Effector memory CD4-positive, alpha-beta T cell (primary cell): ENCODE measurements around the gene CFAP74.
A peak's percentile ranks its signal among the peaks of the same experiment; 100 is the strongest.

Experiments
- DNase-seq, 3 donors: peaks; one replicate each; pipeline ENCODE4 v3.0.0-alpha.2; 2020
- H3K27ac ChIP-seq: 2 replicates; pipeline ENCODE4 v1.7.0; 2013; ENCODE audit warnings: mild to moderate bottlenecking, low read length, moderate library complexity; ENCODE audit not compliant: insufficient read depth, poor library complexity, severe bottlenecking
- H3K27me3 ChIP-seq: replicated peaks from 2 replicates; pipeline ENCODE4 v1.7.0; 2013; ENCODE audit warnings: mild to moderate bottlenecking, low read length; ENCODE audit not compliant: insufficient read depth, control insufficient read depth, poor library complexity, severe bottlenecking
- H3K36me3 ChIP-seq: 2 replicates; pipeline ENCODE4 v1.7.0; 2013; ENCODE audit warnings: mild to moderate bottlenecking, low read length, moderate library complexity; ENCODE audit not compliant: control insufficient read depth, insufficient read depth
- H3K4me1 ChIP-seq: 2 replicates; pipeline ENCODE4 v1.7.0; 2013; ENCODE audit warnings: low read length, mild to moderate bottlenecking; ENCODE audit not compliant: control insufficient read depth, insufficient read depth, poor library complexity, severe bottlenecking
- H3K4me3 ChIP-seq: 2 replicates; pipeline ENCODE4 v1.7.0; 2013; ENCODE audit warnings: low read length, low read depth, mild to moderate bottlenecking; ENCODE audit not compliant: insufficient read depth, poor library complexity, severe bottlenecking
- H3K9me3 ChIP-seq: 2 replicates; pipeline ENCODE4 v1.7.0; 2013; ENCODE audit warnings: mild to moderate bottlenecking, low read length, moderate library complexity; ENCODE audit not compliant: control insufficient read depth

The CFAP74 gene

DNA sequence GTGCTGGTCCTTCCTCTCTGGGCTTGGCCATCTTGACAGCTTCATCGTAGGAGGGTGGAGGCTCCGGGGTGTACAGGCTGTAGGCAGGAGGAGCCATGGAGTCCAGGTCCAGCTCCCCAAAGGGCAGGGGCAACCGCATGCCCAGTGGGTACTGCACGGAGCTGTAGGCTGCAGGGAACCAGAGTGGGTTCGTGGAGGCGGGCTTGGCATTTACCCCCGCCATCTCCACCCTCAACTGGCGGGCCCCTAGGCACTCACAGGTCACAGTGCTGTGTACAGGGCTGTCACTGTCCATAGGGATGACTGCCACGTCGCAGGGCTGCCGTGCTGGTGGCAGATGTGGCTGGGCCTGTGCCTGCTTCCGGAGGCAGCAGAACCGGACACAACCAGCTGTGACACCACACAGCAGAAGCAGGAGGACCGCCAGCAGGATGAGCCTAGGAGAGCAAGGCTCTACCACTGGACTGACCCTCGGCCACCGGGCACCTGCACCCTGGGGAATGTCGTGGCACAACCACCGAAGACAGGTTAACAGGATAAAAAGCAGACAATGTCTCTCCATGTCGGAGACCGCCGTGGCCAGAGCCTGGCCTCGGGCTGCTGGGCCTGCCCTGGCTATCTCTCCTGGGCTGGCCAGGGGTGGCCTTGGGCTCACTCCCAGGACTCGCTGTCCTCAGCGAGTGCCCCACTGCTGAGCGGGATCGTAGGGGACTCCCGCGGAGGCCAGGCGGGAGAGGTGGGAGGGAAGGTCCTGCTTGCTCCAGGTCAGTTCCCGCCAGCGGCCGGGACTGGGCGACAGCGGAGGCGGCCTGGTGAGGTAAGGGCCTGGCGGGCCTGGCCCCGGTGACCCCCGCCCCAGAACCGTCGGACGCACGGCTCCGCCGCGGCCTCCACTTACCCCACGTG is 85.3 kb downstream of the CFAP74 start:
- no peaks in the 10 kb centered on the region for H3K9me3 ChIP-seq
- peaks cover 17% of the 10 kb centered on the region for H3K4me1 ChIP-seq
- H3K27ac ChIP-seq, result no peak overlapping the region
- H3K36me3 ChIP-seq, result no peaks in the 10 kb centered on the region
- DNase-seq, result no peak
- H3K27me3 ChIP-seq, result no peaks in the 10 kb centered on the region
- peak overlapping the region; percentile 61 for H3K4me3 ChIP-seq

DNA sequence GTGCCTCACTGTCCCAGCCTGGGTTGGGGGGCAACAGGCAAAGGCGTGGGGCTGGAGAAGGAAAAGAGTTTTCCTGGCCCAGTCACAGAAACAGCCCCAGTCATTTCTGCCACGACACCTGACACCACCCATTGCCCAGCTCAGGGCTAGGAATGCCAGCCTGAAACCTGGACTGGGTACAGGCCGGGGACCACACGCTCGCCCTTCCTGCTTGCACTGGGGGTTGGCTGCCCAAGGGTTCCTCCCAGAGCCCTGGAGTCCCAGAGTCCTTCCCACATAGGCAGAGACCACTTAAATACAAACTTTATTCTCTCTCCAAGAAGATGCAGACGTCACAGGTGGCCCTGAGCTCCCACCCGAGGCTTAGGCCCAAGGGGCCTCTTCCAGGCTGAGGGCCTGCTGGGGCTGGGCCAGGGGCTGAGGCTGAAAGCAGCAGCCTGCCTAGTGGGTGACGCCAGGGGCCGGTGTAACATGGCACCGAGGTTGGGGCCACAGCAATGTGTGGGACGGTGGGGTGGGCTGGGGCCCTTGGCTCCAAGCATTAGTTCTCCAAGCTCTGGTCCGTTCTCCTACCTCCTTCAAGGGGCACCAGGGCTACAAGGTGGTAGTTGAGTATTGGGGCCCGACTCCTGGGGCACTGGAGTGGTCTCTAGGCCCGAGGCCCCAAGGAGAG is 86.1 kb downstream of the CFAP74 start:
- no peak for DNase-seq
- H3K36me3 ChIP-seq, result no peaks in the 10 kb centered on the region
- peaks cover 17% of the 10 kb centered on the region for H3K4me1 ChIP-seq
- no peaks in the 10 kb centered on the region for H3K27me3 ChIP-seq
- no peak overlapping the region for H3K27ac ChIP-seq
- no peak overlapping the region for H3K4me3 ChIP-seq
- no peaks in the 10 kb centered on the region for H3K9me3 ChIP-seq

DNA sequence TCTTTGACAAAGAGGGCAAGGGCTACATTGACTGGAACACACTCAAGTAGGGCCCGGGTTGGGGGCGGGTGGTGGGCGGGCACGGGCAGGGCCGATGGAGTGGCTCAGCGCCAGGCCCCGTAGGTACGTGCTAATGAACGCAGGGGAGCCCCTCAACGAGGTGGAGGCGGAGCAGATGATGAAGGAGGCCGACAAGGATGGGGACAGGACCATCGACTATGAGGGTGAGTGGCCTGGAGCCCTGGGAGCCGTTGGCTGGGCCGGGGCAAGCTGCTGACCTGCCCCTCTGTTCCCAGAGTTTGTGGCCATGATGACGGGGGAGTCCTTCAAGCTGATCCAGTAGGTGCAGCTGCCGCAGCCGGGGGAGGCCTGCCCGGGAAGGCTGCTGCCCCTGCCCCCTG is 86.7 kb downstream of the CFAP74 start:
- no peak for DNase-seq
- H3K9me3 ChIP-seq, result no peaks in the 10 kb centered on the region
- H3K27ac ChIP-seq, result no peak overlapping the region
- no peaks in the 10 kb centered on the region for H3K27me3 ChIP-seq
- H3K4me1 ChIP-seq, result peaks cover 17% of the 10 kb centered on the region
- H3K4me3 ChIP-seq, result no peak overlapping the region
- no peaks in the 10 kb centered on the region for H3K36me3 ChIP-seq

DNA sequence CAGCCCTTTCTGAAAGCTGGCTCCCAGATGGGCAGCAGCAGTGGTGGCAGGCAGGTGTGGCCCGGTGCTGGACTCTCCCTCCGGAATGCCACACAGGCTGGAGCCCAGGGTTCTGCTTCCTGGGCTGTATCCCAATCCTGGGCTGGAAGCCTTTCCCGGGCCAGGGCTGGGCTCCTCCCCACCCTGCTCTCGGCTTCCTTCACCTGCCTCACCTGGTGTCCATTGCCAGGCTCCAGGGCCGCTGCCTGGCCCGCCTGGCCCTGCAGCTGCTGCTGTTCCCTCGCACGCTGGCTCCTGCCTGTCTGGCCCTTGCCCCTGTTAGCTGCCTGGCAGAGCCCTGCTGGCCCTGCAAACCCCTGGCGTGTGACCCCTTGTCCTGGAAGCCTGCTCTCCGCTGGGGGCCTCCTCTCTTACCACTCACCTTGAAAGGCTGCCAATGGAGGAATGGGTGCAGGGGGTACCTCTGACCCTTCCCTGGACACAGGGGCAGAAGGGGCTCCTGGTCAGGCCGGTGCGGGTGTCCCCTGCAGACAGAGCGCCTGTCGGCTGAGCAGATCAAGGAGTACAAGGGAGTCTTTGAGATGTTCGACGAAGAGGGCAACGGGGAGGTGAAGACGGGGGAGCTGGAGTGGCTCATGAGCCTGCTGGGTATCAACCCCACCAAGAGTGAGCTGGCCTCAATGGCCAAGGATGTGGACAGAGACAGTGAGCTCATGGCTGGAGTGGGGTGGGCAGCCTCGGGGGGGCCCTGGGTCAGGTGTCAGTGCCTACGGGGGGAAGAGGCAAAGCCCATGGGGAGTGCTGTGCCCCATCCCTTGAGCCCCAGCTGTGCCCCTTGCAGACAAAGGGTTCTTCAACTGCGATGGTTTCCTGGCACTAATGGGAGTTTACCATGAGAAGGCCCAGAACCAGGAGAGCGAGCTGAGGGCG is 87.4 kb downstream of the CFAP74 start:
- Histone ChIP-seq H3K27ac (no peak overlapping the region), H3K27me3 (no peaks in the 10 kb centered on the region), H3K36me3 (no peaks in the 10 kb centered on the region), H3K9me3 (no peaks in the 10 kb centered on the region), H3K4me1 (peaks cover 17% of the 10 kb centered on the region), H3K4me3 (no peak overlapping the region)
- DNase-seq, result no peak

DNA sequence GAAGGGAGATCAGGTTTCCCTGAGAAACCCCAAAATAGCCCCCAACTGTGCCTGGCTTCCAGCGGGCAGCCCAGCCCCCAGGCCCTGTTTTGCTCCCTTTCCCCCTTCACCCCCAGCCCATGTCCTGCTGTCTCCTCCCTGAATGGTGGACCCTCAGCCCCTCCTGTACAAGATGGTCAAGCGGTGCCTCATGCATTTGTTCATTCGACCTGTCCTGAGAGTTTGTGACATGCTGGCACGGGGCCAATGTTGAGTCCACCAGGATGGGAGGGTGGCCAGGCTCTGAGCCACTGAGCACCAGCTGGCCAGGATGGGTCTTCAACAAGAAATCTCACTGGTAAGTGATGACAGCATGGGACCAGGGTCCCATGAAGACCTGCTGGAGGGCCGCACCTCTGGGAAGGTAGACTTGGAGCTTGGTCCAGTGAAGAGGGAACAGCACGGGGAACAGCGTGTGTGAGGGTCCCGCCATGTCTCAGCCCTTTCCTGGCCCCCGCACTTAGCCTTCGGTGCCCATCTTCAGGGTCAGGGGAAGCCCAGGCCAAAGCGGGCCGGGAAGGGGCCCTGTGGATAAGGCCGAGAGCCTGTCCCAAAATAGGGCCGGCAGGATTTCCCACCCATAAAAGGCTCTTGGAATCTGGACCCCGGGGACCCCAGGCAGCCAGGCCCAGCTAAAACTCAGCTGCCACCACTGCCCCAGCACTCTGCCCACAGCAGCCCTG is 88.5 kb downstream of the CFAP74 start, which contains the start of gene CALML6:
CALML6 (plus strand) TSS at position 290 of the 722 bp plus-strand sequence; CDS start at position 311, 21 bp downstream.
- no peak within 1 kb of the TSS for H3K4me3 ChIP-seq

DNA sequence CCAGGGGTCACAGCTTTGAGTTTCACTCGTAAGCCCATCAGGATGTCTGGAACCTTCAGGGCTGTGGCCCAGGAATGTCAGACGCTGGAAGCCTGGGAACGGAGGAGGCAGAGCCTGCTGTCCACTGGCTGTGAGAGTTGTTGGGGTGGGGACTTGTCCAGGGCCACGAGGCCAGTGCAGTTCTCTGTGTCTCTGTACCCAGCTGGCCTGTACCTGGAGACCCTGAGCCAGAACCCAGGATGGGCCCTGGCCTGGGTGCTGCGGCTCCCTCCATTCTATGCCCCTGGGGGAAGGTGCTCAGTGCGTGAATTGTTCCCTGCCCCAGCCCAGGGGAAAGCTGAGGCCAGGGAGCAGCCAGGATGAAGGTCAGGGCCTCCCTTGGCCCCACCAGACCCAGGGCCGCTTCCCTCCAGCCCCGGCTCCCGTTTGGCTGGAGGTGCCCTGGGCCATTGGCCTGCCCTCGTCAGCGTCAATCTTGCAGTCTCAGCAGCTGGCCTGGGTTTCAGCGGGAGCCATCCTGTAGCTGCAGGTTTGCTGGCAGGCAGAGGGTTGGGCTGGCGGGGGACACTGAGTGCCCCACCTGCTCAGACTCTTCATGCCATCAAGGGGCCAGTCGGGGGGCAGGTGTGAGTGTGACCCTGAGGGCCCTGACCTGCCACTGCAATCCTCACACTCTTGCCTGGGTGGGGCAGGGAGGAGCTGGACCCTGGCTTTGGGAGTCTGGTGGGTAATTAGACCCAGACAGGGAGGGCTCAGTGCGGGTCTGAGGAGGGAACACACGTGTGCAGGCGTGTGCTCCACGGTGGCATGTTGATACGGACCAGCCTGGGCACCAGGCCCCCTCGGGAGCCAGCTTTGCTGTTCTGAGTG is 89.2 kb downstream of the CFAP74 start:
- Histone ChIP-seq H3K36me3 (no peaks in the 10 kb centered on the region), H3K27me3 (no peaks in the 10 kb centered on the region), H3K4me1 (peaks cover 12% of the 10 kb centered on the region), H3K9me3 (no peaks in the 10 kb centered on the region), H3K27ac (no peak overlapping the region), H3K4me3 (no peak overlapping the region)
- no peak for DNase-seq

More for the DNA sequence above, 88.5 kb downstream of the CFAP74 start, which contains the start of gene CALML6:
- no peak for DNase-seq
- Histone ChIP-seq H3K36me3 (no peaks in the 10 kb centered on the region), H3K27me3 (no peaks in the 10 kb centered on the region), H3K9me3 (no peaks in the 10 kb centered on the region), H3K4me1 (peaks cover 17% of the 10 kb centered on the region), H3K27ac (no peak within 1 kb of the TSS)

DNA sequence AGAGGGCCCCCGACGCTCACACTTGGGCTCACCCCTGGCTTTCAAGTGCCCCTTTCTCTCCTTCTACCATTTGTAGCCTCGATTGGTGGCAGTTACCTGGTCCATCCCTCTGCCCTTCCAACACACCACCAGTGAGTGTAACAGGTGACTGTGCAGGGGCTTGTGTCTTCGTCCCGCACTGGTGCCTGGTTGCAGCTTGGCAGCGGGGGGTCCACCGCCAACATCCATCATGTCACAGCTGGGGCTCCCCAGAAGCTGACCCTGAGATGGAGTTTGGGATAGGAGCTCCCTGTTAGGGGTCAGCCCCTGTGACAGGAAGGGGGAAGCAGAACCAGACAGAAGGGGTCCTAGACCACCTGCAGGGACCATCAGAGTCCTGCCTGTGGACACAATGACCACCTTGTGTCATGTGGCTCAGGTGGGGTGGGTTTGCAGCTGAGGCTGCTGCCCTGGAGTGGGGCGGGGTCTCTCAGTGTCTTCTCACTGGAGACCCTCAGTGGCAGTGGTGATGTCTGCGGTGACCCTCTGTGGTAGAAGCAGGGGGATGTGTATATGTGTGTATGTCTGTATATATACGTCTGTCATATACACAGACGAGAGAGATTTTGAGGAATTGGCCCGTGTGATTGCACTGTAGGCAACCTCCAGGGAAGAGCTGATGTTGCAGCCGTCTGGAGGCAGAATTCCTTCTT is 92.1 kb downstream of the CFAP74 start:
- DNase-seq, result no peak
- Histone ChIP-seq H3K27me3 (no peaks in the 10 kb centered on the region), H3K27ac (no peak overlapping the region), H3K36me3 (no peaks in the 10 kb centered on the region), H3K9me3 (no peaks in the 10 kb centered on the region), H3K4me1 (peaks cover 9% of the 10 kb centered on the region), H3K4me3 (no peak overlapping the region)

DNA sequence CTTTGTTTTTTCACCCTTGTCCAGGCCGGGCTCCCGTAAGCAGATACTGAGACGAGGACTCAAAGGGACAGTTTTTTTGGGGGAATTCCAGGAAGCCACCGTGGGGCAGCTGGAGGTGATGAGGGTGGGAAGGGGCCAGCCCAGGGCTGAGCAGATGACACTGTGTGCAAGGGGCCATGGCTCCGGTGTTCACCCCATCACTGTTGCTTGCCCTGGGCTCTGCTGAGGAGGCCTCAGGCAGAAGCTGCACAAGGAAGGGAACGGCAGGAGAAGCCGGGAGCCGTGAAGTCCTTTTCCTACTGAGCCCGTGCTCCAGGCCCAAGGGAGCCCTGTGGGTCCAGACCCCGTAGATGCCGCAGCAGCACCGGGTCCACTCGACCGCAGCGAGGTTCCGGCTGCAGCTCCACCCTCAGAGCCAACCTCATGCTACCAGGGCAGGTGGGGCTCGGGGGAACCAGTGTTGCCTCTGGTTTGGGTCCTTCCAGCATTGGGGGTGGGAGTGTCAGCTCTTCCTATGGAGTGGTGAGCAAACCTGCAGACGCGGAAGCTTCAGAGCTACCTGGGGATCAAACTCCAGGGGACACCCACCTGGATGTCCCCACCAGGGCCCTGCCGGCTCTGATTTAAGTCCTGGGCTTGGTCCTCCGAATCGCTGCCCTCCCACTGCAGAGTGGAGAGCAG is 92.8 kb downstream of the CFAP74 start:
- H3K27me3 ChIP-seq, result no peaks in the 10 kb centered on the region
- no peak overlapping the region for H3K27ac ChIP-seq
- no peaks in the 10 kb centered on the region for H3K9me3 ChIP-seq
- no peak for DNase-seq
- H3K4me1 ChIP-seq, result peaks cover 9% of the 10 kb centered on the region
- no peak overlapping the region for H3K4me3 ChIP-seq
- H3K36me3 ChIP-seq, result no peaks in the 10 kb centered on the region
